HG03097 (cell line): ENCODE data around the gene ASB5.
"Not testable (repeated sequence)": the region's sequence is repeated elsewhere in the genome, so short reads cannot be mapped to it uniquely, and the experiment has no call there.

Source experiments
- ATAC-seq: cut with Tn5 transposase; IDR thresholded peaks from one replicate; pipeline ENCODE4 v1.9.1; 2021; ENCODE audit not compliant: unreplicated experiment, low FRiP score

The ASB5 gene

GRCh38 chr4:176226736-176227135 is 42.3 kb downstream of the ASB5 start:
- ATAC-seq = no peak

DNA sequence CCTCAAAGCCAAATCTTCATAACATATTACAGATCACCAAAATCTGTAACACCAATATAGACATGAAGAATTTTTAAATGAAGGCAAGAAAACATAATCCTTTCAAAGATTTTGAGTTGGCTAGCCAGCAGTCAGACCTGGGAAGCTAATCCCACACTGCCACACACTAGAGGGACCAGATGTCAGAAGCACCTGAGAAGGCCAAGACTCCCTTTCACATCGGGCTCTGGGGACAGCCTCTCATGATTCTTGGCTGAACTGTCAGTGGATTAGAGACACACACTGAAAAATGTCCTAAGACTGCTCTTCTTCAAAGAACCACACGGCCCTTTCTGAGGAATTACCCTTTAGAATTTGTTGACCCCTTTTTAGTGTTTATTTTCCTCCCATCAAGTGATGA is 45.5 kb downstream of the ASB5 start:
- ATAC-seq = no peak

DNA sequence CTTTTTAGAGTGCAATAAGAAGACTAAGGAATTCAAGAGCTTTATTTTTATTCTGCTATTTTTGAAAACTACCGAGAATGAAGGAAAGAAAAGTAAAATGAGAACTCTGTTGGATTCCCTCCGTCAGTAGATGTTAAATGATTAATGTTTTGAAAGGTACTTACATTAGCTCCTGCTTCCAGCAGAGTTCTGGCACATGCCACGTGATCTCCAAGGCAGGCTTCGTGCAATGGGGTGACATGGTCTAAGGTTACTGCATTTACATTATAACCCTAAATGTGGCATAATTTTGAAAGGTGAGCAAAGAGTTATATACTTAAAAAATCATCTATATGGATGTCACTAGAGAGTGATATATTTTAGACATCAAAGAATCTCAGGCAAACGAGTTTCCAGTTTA is 46.9 kb downstream of the ASB5 start:
- no peak for ATAC-seq

DNA sequence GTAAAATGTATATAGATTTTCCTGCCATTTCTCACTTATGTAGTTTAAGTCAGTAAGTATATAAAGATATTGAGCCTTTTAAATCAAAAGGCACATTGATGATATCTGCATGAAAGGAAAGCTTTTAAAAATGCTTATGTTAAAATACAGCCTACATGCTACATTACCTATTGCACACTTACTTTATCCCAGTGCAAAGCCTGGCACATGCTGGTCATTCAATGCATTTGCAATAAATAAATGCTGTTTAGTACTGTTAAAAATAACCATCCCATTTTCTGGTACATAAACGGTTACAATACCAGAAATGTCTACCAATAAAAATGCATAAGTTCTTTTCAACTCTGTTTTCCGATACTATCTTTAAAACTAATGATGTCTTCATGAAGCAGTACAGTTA is 51.5 kb downstream of the ASB5 start:
- no peak for ATAC-seq

GRCh38 chr4:176212351-176212750 is 56.7 kb downstream of the ASB5 start:
- ATAC-seq = not testable (repeated sequence)

DNA sequence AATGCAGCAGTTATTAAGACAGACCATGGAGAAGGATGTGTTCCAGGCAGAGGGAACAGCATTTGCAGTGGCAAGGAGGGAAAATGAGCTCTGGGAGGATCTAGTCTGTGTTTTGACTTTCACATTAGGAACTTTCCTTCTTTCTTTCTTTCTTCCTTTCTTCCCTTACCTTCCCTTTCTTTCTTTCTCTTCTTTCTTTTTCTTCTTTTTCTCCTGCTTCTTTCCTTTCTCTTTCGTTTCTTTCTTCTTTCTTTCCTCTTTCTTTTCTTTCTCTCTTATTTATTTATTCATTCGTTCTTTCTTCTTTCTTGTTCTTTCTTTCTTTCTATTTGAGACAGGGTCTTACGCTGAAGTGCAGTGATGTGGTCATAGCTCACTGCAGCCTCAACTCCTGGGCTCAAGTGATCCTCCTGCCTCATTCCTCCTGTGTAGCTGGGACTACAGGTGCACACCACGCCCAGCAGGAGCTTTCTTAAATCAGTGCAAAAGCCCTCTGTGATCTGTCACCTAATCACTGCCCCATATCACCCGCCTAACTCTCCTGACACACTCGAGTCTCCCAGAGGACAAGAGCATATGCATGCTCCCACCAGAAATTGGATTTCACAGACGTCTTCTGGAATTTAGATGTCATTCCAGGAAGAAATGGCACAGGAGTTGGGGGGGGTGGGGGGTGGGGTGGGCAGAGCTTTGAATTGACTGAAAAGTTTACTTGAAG is 58.3 kb downstream of the ASB5 start:
- no peak for ATAC-seq

- no peak for ATAC-seq
Observed at GRCh38 chr4:176210101-176210500, 58.9 kb downstream of the ASB5 start.

DNA sequence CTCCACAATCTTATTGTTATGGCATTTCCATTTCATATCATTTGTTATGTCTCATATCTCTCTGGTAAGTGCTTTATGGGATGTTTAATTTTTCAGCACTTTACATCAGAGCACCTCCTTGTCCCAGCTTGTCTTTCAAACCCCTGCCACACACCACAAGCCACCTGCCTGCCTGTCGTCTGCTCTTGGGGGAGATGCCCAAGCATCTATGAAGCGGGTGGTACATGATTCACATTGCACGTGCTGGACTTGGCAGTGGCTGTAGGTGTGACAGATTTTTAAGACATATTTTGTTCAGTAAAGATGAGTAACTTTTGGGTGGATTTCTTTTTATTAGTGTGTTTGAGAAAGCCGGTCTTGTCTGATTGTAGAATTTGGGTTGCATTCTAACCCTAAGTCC is 59.5 kb downstream of the ASB5 start:
- ATAC-seq = no peak

GRCh38 chr4:176207839-176208238 is 61.2 kb downstream of the ASB5 start:
- ATAC-seq = no peak

DNA sequence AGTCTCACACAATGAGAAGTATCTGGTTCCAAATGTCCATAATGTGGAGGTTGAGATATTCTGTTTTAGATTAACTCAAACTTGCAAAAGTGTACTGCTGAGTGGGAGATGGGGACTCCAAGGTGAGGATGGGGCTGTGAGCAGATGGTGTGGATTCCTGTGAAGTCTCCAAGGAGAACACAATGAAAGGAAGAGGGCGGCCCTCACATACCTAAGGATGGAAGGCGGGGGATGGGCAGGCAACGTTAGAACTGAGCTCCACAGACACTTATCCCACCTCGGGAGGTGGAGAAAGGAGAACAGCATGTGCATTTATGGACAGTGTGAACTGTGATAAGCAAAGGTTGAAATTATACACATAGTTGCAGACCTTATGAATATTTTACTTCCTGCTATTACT is 63.7 kb downstream of the ASB5 start:
- no peak for ATAC-seq

- no peak for ATAC-seq
Observed at GRCh38 chr4:176198316-176198903, 70.6 kb downstream of the ASB5 start.

DNA sequence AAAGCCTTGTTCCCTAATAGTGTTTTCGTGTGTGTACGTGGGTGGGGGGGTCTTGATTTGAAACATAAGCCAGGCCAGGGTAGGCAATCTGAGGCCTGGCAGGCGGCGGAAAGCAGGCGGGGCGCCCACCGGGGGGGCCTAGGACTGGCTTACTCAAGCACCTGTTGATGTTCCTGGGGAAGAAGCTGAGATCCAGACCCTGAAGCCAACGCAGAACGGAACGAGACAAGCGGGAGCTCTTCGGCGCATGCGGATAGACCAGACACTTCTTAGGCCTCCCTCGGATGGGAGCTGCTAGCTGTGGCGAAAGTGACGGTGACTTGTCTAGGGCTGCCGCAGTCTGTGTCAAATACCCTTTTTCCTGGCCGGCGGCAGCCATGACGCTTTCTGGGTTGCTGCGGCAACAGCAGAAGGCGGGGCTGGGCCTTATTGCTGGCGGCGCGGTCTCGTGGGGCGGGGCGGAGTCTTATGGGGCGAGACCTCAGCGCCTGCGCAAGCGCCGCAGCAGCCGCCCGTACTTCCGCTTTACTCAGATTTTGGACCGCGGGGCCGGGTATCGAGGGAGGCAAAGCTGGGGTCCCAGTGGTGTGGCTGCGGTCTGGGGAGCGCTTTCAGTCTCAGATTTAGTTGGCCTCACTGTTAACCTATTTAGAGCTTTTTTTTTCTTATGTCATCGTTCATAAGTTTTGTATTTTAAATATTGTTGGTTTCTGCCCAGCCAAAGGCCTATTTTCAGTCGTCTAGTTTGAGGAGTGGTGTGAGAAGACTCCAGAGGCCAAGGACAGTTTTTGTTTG is 73.6 kb downstream of the ASB5 start, which contains the start of gene SPATA4:
SPATA4 (minus strand) TSS at position 402 of the 795 bp plus-strand sequence; CDS start at position 379, 23 bp downstream.
- peak; percentile 99 for ATAC-seq

DNA sequence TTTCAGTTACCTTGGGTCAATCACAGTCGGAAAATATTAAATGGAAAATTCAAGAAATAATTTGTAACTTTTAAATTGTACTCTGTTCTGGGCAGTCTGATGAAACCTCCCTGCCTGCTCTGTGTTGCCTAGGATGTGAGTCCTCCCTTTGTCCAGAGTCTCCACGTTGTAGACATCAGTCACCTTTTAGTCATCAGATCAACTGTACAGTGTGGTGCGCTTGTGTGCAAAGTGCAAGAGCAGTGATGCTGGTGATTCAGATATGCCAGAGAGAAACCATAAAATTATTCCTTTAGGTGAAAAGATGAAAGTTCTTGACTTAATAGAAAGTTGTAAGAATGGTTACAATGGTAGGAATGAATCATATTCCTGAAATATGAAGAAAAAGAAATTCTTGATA is 75.1 kb downstream of the ASB5 start:
- no peak for ATAC-seq

- ATAC-seq = no peak
Observed at GRCh38 chr4:176193126-176193525, 75.9 kb downstream of the ASB5 start.

- ATAC-seq = no peak
Observed at GRCh38 chr4:176191974-176192373, 77.0 kb downstream of the ASB5 start.

GRCh38 chr4:176189891-176190795 is 78.9 kb downstream of the ASB5 start:
- ATAC-seq = no peak

- no peak for ATAC-seq
Observed at GRCh38 chr4:176188654-176189053, 80.4 kb downstream of the ASB5 start.

DNA sequence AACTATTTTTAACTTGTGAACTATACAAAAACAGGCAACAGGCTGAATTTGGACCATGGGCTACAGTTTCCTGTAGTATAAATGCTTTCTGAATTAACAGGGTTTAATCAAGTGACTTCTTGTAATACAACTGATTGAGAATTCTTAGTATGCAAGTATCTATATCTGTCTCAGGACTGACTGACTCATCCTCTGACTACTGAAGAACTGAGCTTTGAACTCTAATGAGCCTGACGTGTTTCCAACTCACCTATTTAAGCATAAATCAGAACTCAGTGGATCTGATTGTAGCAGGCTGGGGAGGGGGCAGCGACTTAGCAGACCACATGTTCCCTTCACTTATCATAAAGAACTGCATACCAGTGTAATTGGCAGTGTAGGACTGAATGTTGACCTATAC is 81.4 kb downstream of the ASB5 start:
- no peak for ATAC-seq

DNA sequence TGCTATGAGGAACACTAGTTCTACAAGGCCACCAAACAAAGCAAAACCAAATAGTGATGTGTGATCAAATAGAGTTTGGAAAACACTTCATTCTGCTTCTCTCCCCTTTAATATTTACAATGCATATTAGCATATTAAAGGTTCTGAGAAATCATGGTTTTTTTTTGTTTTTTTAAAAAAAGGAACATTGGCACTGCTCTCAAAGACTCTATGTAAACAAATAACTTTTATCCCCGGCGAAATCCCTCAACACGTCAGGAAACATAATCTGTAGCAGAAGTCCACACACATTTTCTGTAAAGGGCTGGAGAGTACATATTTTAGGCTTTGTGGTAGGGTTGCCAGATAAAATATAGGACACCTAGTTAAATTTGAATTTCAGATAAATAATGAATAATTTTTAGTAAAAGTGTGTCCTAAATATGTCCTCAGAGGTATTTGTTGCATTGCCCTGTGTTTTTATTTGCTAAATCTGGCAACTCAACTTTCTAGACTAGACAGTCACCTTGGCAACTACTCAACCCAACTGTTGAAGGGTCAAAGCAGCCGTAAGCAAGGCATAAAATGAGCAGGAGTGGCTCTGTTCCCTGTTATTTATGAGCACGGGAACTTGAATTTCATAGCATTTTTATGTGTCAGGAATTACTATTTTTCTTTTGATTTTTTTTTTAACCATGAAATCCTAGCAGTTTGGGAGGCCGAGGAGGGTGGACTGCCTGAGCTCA is 82.2 kb downstream of the ASB5 start:
- no peak for ATAC-seq

DNA sequence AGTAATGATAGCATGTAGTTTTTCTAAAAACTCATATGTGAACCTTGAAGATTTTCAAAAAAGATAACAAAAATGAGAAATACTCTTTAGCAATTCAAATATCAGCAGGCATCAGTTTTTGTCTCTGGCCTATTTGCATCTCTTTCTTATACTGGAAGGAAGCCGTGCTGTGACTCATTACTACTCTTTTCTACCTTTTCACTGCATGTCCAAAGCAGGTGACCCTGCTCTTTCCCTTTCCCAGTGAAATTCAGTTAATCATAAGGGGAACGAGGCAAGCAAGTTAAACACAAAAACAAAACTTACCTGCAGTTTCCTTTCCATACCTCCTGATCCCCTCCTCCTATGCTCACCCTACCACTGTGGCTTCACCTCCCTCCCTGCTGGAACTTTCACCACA is 83.0 kb downstream of the ASB5 start:
- ATAC-seq = no peak
